ENCODE data around the gene SPINT1.

Gene SPINT1

GRCh38 chr15:40796512-40796911 is 47.3 kb upstream of the SPINT1 start:
- H3K9me3 ChIP-seq (ENCODE audit: control insufficient read depth, insufficient read depth, low read depth, low read length): no peaks in the 10 kb centered on the region
- TF ChIP-seq ATF2 (tag by site-specific recombination; IDR thresholded peaks at IDR 0.05; ENCODE audit: low read depth) (no peak), ZNF621 (tag by site-specific recombination; IDR thresholded peaks at IDR 0.05) (no peak), SCRT1 (tag by site-specific recombination; IDR thresholded peaks at IDR 0.05; ENCODE audit: borderline replicate concordance) (no peak), HOXA7 (CRISPR knock-in tag; IDR thresholded peaks at IDR 0.05; ENCODE audit: borderline replicate concordance) (no peak), GLI2 (tag by site-specific recombination; IDR thresholded peaks at IDR 0.05; ENCODE audit: borderline replicate concordance, low read depth) (no peak), ZNF548 (tag by site-specific recombination; IDR thresholded peaks at IDR 0.05) (no peak), ZBTB26 (tag by site-specific recombination; optimal IDR thresholded peaks at IDR 0.05) (no peak), SETDB1 (IDR thresholded peaks at IDR 0.05; ENCODE audit: insufficient read length, low read length) (no peak), GLIS2 (tag by site-specific recombination; IDR thresholded peaks at IDR 0.05) (no peak), ZNF48 (tag by site-specific recombination; IDR thresholded peaks at IDR 0.05) (no peak), ZNF629 (tag by site-specific recombination; IDR thresholded peaks at IDR 0.05) (no peak), ZNF558 (tag by site-specific recombination; IDR thresholded peaks at IDR 0.05) (no peak), ZNF155 (tag by site-specific recombination; IDR thresholded peaks at IDR 0.05) (no peak), ZNF114 (tag by site-specific recombination; IDR thresholded peaks at IDR 0.05) (no peak), TSHZ1 (tag by site-specific recombination; IDR thresholded peaks at IDR 0.05; ENCODE audit: borderline replicate concordance) (no peak), ZNF501 (tag by site-specific recombination; IDR thresholded peaks at IDR 0.05) (no peak), ZNF274 (IDR thresholded peaks at IDR 0.05; ENCODE audit: low read length) (no peak), ZNF274 (tag by site-specific recombination; IDR thresholded peaks at IDR 0.05; ENCODE audit: borderline replicate concordance) (no peak)
- peaks cover 0 to 2% of the 10 kb centered on the region in 2 experiments; a peak in 2 of 3 replicates for H3K36me3 ChIP-seq (ENCODE audit: control insufficient read depth in 2 of 2, insufficient read depth in 1 of 2, low read length in 2 of 2)
- no peak overlapping the region for H3K27ac ChIP-seq (ENCODE audit: extremely low read depth, low read depth, low read length)
- H3K4me1 ChIP-seq (ENCODE audit: control insufficient read depth, insufficient read depth, low read length): no peaks in the 10 kb centered on the region; the same call in 1 of the 2 replicates
- H3K4me3 ChIP-seq (ENCODE audit: low read depth, low read length): no peak overlapping the region
- ChIA-PET POLR2A (no interaction called here), CTCF (interaction anchor here (0.6 to 1.2 kb wide), 5 partner anchors 28 to 737 kb away, joined by 3 read pairs; no protein-coding TSS in a partner anchor)

DNA sequence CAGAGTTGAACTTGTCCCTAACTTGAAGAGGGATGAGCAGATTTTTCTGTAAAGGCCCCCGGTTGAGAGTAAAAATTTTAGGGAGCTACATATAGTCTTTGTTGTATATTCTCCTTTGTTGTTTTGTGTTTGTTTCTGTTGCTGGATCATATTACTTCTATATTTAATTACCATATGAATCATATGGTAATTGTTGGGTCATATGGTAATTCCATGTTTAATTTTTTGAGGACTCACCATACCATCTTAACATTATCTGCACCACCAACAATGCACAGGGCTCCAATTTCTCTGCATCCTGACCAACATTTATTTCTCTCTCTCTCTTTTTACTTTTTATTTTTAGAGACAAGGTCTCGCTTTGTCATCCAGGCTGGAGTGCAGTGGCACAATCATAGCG is 44.3 kb upstream of the SPINT1 start:
- POLR2A ChIA-PET: no interaction called here
- Histone ChIP-seq H3K4me3 (ENCODE audit: low read depth, low read length) (no peak overlapping the region), H3K4me1 (ENCODE audit: control insufficient read depth, insufficient read depth, low read length) (no peaks in the 10 kb centered on the region), H3K27ac (ENCODE audit: extremely low read depth, low read depth, low read length) (no peak overlapping the region), H3K36me3 (ENCODE audit: control insufficient read depth in 2 of 2, insufficient read depth in 1 of 2, low read length in 2 of 2) (no peaks in the 10 kb centered on the region; a peak in 1 of 3 replicates), H3K9me3 (ENCODE audit: control insufficient read depth, insufficient read depth, low read depth, low read length) (no peaks in the 10 kb centered on the region)
- CTCF ChIA-PET: interaction anchor here (0.6 kb wide), 1 partner anchor 50 kb away, joined by 3 read pairs; no protein-coding TSS in a partner anchor
- TF ChIP-seq ZFP37 (tag by site-specific recombination; IDR thresholded peaks at IDR 0.05): no peak
- no peak for TF ChIP-seq MEIS1 (CRISPR knock-in tag; IDR thresholded peaks at IDR 0.05; ENCODE audit: borderline replicate concordance)
- TF ChIP-seq ZBTB48 (tag by site-specific recombination; IDR thresholded peaks at IDR 0.05): no peak
- TF ChIP-seq, protein P1, sequence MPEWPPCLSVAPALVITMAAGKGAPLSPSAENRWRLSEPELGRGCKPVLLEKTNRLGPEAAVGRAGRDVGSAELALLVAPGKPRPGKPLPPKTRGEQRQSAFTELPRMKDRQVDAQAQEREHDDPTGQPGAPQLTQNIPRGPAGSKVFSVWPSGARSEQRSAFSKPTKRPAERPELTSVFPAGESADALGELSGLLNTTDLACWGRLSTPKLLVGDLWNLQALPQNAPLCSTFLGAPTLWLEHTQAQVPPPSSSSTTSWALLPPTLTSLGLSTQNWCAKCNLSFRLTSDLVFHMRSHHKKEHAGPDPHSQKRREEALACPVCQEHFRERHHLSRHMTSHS (tag by site-specific recombination; IDR thresholded peaks at IDR 0.05): no peak
- no peak for TF ChIP-seq GLIS1 (tag by site-specific recombination; IDR thresholded peaks at IDR 0.05)
- TF ChIP-seq ZNF626 (tag by site-specific recombination; IDR thresholded peaks at IDR 0.05): no peak
- TF ChIP-seq PRDM10 (tag by site-specific recombination; IDR thresholded peaks at IDR 0.05): no peak
